Measurements from ENCODE around the gene KCNJ9. TPM values are rescaled to one million over a fixed set of nuclear protein-coding genes. Genes with fewer than 3 reads are reported as not detected.

The KCNJ9 gene
- total and polyA plus RNA-seq, 2 donors (not counting 3 experiments of a cell fraction or from before 2014, with no cell fraction given): not detected

DNA sequence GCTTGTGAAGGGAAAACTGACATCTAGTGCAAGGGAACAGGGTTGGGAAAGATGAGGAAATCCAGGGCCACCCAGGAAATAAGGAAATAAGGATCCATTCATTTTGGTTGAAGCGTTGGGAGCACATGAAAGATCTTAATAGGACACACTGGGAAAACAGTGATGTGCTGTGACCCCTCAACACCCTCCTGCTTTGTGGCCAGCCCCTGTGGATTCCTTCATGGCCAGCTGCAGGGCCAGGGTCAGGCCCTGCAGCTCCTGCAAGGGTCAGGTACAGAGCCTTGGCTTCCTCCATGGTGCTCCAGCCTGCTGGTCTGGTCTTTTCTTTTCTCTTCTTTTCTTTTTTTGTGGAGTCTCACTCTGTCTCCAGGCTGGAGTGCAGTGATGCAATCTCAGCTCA lies 30.7 kb upstream of the KCNJ9 start:
- TF ChIP-seq EZH2 (IDR thresholded peaks at IDR 0.05; ENCODE audit: borderline replicate concordance, low read depth, low read length, severe bottlenecking): no peak
- TF ChIP-seq, protein P1, sequence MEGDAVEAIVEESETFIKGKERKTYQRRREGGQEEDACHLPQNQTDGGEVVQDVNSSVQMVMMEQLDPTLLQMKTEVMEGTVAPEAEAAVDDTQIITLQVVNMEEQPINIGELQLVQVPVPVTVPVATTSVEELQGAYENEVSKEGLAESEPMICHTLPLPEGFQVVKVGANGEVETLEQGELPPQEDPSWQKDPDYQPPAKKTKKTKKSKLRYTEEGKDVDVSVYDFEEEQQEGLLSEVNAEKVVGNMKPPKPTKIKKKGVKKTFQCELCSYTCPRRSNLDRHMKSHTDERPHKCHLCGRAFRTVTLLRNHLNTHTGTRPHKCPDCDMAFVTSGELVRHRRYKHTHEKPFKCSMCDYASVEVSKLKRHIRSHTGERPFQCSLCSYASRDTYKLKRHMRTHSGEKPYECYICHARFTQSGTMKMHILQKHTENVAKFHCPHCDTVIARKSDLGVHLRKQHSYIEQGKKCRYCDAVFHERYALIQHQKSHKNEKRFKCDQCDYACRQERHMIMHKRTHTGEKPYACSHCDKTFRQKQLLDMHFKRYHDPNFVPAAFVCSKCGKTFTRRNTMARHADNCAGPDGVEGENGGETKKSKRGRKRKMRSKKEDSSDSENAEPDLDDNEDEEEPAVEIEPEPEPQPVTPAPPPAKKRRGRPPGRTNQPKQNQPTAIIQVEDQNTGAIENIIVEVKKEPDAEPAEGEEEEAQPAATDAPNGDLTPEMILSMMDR (IDR thresholded peaks at IDR 0.05; ENCODE audit: extremely low read depth in 1 of 2, insufficient read depth in 1 of 2, low read depth in 1 of 2, low read length in 2 of 2): no peak
- no peak for TF ChIP-seq JUN (IDR thresholded peaks at IDR 0.05; ENCODE audit: borderline replicate concordance, insufficient read depth, insufficient read length, low read depth)
- TF ChIP-seq GATA2 (IDR thresholded peaks at IDR 0.05; ENCODE audit: insufficient read depth, insufficient read length, low read depth, low read length): no peak
- TF ChIP-seq, protein P2, sequence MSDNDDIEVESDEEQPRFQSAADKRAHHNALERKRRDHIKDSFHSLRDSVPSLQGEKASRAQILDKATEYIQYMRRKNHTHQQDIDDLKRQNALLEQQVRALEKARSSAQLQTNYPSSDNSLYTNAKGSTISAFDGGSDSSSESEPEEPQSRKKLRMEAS (IDR thresholded peaks at IDR 0.05; ENCODE audit: insufficient read depth, insufficient read length): no peak
- TF ChIP-seq MYC (IDR thresholded peaks at IDR 0.05; ENCODE audit: low read depth, low read length): no peak
- TF ChIP-seq POLR2AphosphoS5 (IDR thresholded peaks at IDR 0.05; ENCODE audit: insufficient read depth, low read depth, low read length): no peak
- no peak for TF ChIP-seq FOS (IDR thresholded peaks at IDR 0.05; ENCODE audit: borderline replicate concordance, insufficient read depth, low read length)
- no peak for TF ChIP-seq POLR2A (IDR thresholded peaks at IDR 0.05; ENCODE audit: low read depth, low read length)
- POLR2A ChIA-PET: no interaction called here
- H3K36me3 ChIP-seq (ENCODE audit: control insufficient read depth in 2 of 2, extremely low read depth in 1 of 2, insufficient read depth in 2 of 2, low read length in 2 of 2): no peaks in the 10 kb centered on the region
- no peaks in the 10 kb centered on the region for H3K9me1 ChIP-seq (replicated peaks; ENCODE audit: control insufficient read depth, extremely low read depth, insufficient read depth, low read length)
- H3K79me2 ChIP-seq (ENCODE audit: control insufficient read depth, insufficient read depth, low read length): no peaks in the 10 kb centered on the region
- H3K27ac ChIP-seq (ENCODE audit: insufficient read depth, low read depth, low read length): no peak overlapping the region
- FAIRE-seq (no peak), DNase-seq (ENCODE audit: low read depth, low spot score) (no peak)
- no peak overlapping the region for H3K4me2 ChIP-seq (ENCODE audit: insufficient read depth, low read length)
- H4K20me1 ChIP-seq (replicated peaks; ENCODE audit: control insufficient read depth, extremely low read depth, insufficient read depth, low read length): no peaks in the 10 kb centered on the region
- no TSS peak for BruUV-seq (replicated peaks)
- CTCF ChIA-PET: no interaction called here
- no peaks in the 10 kb centered on the region for H3K9me3 ChIP-seq (replicated peaks; ENCODE audit: control insufficient read depth, insufficient read depth, low read length)
- H3K4me3 ChIP-seq (replicated peaks in 1 of 3; ENCODE audit: insufficient read depth in 1 of 3, low read depth in 1 of 3, low read length in 3 of 3): no peak overlapping the region
- H2AFZ ChIP-seq (ENCODE audit: low read depth, low read length): no peak overlapping the region
- peaks cover 26 to 31% of the 10 kb centered on the region in 2 experiments for H3K27me3 ChIP-seq (ENCODE audit: control insufficient read depth in 2 of 2, insufficient read depth in 2 of 2, low read length in 2 of 2)
- no peak overlapping the region for H3K9ac ChIP-seq (replicated peaks; ENCODE audit: extremely low read depth, insufficient read depth, low read length)
- no peaks in the 10 kb centered on the region for H3K4me1 ChIP-seq (ENCODE audit: control insufficient read depth, extremely low read depth, insufficient read depth, low read length)
- dilution Hi-C loops (cut with MboI; ENCODE audit: extremely low pct_ligation_motif_present, low sequenced_read_pairs): no loop called here
- intact Hi-C loops (cut with micrococcal nuclease): no loop called here
